C4-2B (cell line): ENCODE results near the gene RXRA.

Source experiments
- ZFX ChIP-seq: fragments of 450-650 bp; IDR thresholded peaks from 2 replicates; pipeline ENCODE4 v1.6.1; 2017
- TF ChIP-seq, protein P1 (sequence below): fragments of 450-650 bp; conservative IDR thresholded peaks from 2 replicates; pipeline ENCODE4 v1.5.1; 2017; ENCODE audit warnings: mild to moderate bottlenecking

DNA sequence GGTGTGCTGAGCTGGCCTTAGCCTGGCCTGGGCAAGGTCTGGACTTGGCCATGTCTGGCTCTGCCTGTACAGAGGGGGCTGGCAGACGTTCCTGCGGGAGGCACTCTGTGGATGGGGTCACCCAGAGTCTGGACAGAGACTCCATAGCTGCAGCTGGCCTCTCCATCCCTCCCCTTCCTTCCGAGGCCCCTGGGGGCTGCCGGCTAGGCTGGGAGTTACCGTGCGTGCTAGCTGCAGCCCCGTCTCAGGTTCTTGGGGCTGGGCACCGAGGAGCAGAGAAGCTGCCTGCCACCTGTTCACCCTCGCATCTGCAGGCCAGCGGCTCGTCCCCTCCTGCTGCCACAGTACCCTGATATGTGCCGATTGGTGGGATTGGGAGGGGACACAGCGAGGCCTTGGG is 63.4 kb downstream of the RXRA start:
- TF ChIP-seq, protein P1, sequence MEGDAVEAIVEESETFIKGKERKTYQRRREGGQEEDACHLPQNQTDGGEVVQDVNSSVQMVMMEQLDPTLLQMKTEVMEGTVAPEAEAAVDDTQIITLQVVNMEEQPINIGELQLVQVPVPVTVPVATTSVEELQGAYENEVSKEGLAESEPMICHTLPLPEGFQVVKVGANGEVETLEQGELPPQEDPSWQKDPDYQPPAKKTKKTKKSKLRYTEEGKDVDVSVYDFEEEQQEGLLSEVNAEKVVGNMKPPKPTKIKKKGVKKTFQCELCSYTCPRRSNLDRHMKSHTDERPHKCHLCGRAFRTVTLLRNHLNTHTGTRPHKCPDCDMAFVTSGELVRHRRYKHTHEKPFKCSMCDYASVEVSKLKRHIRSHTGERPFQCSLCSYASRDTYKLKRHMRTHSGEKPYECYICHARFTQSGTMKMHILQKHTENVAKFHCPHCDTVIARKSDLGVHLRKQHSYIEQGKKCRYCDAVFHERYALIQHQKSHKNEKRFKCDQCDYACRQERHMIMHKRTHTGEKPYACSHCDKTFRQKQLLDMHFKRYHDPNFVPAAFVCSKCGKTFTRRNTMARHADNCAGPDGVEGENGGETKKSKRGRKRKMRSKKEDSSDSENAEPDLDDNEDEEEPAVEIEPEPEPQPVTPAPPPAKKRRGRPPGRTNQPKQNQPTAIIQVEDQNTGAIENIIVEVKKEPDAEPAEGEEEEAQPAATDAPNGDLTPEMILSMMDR: no peak
- TF ChIP-seq ZFX: no peak
